GM19328 (cell line): Measurements from ENCODE around the gene DAD1.

Experiments
- ATAC-seq: cut with Tn5 transposase; IDR thresholded peaks from one replicate; pipeline ENCODE4 v1.9.1; 2021; ENCODE audit warnings: mild to moderate bottlenecking, moderate library complexity; ENCODE audit not compliant: unreplicated experiment

The DAD1 gene

GRCh38 chr14:22539831-22540230 is 49.2 kb downstream of the DAD1 start:
- no peak for ATAC-seq

GRCh38 chr14:22538671-22539228 is 50.3 kb downstream of the DAD1 start:
- no peak for ATAC-seq

GRCh38 chr14:22537436-22538310 is 51.4 kb downstream of the DAD1 start:
- no peak for ATAC-seq

GRCh38 chr14:22536853-22537338 is 52.1 kb downstream of the DAD1 start:
- ATAC-seq: peak; percentile 53

GRCh38 chr14:22535916-22536315 is 53.1 kb downstream of the DAD1 start:
- ATAC-seq: no peak

GRCh38 chr14:22535126-22535525 is 53.9 kb downstream of the DAD1 start:
- ATAC-seq: no peak

- ATAC-seq: no peak
These were observed 54.5 kb downstream of the DAD1 start for GRCh38 chr14:22534547-22534946.

GRCh38 chr14:22533739-22534359 is 55.2 kb downstream of the DAD1 start:
- no peak for ATAC-seq

- ATAC-seq: no peak
These were observed 55.8 kb downstream of the DAD1 start for GRCh38 chr14:22533057-22533704.

GRCh38 chr14:22532345-22533056 is 56.5 kb downstream of the DAD1 start:
- ATAC-seq: no peak

- ATAC-seq: peak; percentile 66
These were observed 57.3 kb downstream of the DAD1 start for GRCh38 chr14:22531451-22532344.

- no peak for ATAC-seq
These were observed 58.9 kb downstream of the DAD1 start for GRCh38 chr14:22530127-22530526.

GRCh38 chr14:22526744-22527143 is 62.3 kb downstream of the DAD1 start:
- no peak for ATAC-seq

- ATAC-seq: no peak
These were observed 62.8 kb downstream of the DAD1 start for GRCh38 chr14:22526218-22526617.

GRCh38 chr14:22524784-22525161 is 64.3 kb downstream of the DAD1 start:
- ATAC-seq: no peak

GRCh38 chr14:22524115-22524783 is 64.8 kb downstream of the DAD1 start:
- ATAC-seq: no peak

GRCh38 chr14:22523283-22523682 is 65.7 kb downstream of the DAD1 start:
- no peak for ATAC-seq

- no peak for ATAC-seq
These were observed 66.5 kb downstream of the DAD1 start for GRCh38 chr14:22522466-22522957.
